Stimulated activated CD8-positive, alpha-beta memory T cell treated with anti-CD3 and anti-CD28 coated beads, Interleukin-2, amount 100 ng/mL, for 1 hour (primary cell): ENCODE measurements around the gene TRUB1.
"Not testable (repeated sequence)": the region's sequence is repeated elsewhere in the genome, so short reads cannot be mapped to it uniquely, and the experiment has no call there.

Experiments used
- DNase-seq, 2 donors: peaks; one replicate each; pipeline ENCODE4 v3.0.0-alpha.2; 2020; ENCODE audit warnings: low read depth in 2 of 2

The TRUB1 gene

GRCh38 chr10:114937962-114938855 lies at the start of gene TRUB1:
Gene TRUB1 (plus strand): TSS chr10:114938195. CDS start chr10:114938254, 59 bp downstream.
- peak; percentile 72 to 77 for DNase-seq

- DNase-seq, result no peak
Observed at GRCh38 chr10:114893251-114893650, 44.7 kb upstream of the TRUB1 start.

- no peak for DNase-seq
Observed at GRCh38 chr10:114894911-114895310, 43.1 kb upstream of the TRUB1 start.

- not testable (repeated sequence) for DNase-seq
Observed at GRCh38 chr10:114897011-114897410, 41.0 kb upstream of the TRUB1 start.

GRCh38 chr10:114897593-114897992 lies 40.4 kb upstream of the TRUB1 start:
- DNase-seq, result no peak

- DNase-seq, result no peak
Observed at GRCh38 chr10:114899982-114900381, 38.0 kb upstream of the TRUB1 start.

- no peak for DNase-seq
Observed at GRCh38 chr10:114900658-114901057, 37.3 kb upstream of the TRUB1 start.

- no peak for DNase-seq
Observed at GRCh38 chr10:114902151-114902550, 35.8 kb upstream of the TRUB1 start.

- DNase-seq, result no peak
Observed at GRCh38 chr10:114905450-114905849, 32.5 kb upstream of the TRUB1 start.

- DNase-seq, result no peak
Observed at GRCh38 chr10:114906981-114907380, 31.0 kb upstream of the TRUB1 start.

- DNase-seq, result no peak
Observed at GRCh38 chr10:114908896-114909295, 29.1 kb upstream of the TRUB1 start.

- no peak for DNase-seq
Observed at GRCh38 chr10:114911052-114911711, 26.8 kb upstream of the TRUB1 start.

- no peak for DNase-seq
Observed at GRCh38 chr10:114911801-114912469, 26.1 kb upstream of the TRUB1 start.

GRCh38 chr10:114912470-114912859 lies 25.5 kb upstream of the TRUB1 start:
- DNase-seq, result no peak

GRCh38 chr10:114914560-114914959 lies 23.4 kb upstream of the TRUB1 start:
- DNase-seq, result no peak

- no peak for DNase-seq
Observed at GRCh38 chr10:114915294-114915693, 22.7 kb upstream of the TRUB1 start.

- no peak for DNase-seq
Observed at GRCh38 chr10:114916653-114917052, 21.3 kb upstream of the TRUB1 start.

GRCh38 chr10:114917459-114917858 lies 20.5 kb upstream of the TRUB1 start:
- DNase-seq, result no peak

- DNase-seq, result no peak
Observed at GRCh38 chr10:114917927-114918672, 19.9 kb upstream of the TRUB1 start.

GRCh38 chr10:114920459-114920858 lies 17.5 kb upstream of the TRUB1 start:
- DNase-seq, result no peak

GRCh38 chr10:114922003-114922402 lies 16.0 kb upstream of the TRUB1 start:
- DNase-seq, result no peak

GRCh38 chr10:114923551-114923950 lies 14.4 kb upstream of the TRUB1 start:
- no peak for DNase-seq
